CD4-positive, alpha-beta T cell treated with Interferon gamma for 1 hour (primary cell): ENCODE data around the gene FAM174C.

Experiments used
- DNase-seq: peaks from one replicate; pipeline ENCODE4 v3.0.0-alpha.2; 2020

The FAM174C gene

GRCh38 chr19:1274852-1275259 lies 474 bp upstream of the FAM174C start:
- DNase-seq, result no peak

- DNase-seq, result no peak
Observed at GRCh38 chr19:1275976-1276627, 772 bp downstream of the FAM174C start.

- peak; percentile 28 for DNase-seq
Observed at GRCh38 chr19:1276628-1277022, 1.3 kb downstream of the FAM174C start.

- no peak for DNase-seq
Observed at GRCh38 chr19:1277061-1277460, 1.7 kb downstream of the FAM174C start.

- DNase-seq, result no peak
Observed at GRCh38 chr19:1278074-1278473, 2.7 kb downstream of the FAM174C start.

- no peak for DNase-seq
Observed at GRCh38 chr19:1278713-1279660, 3.7 kb downstream of the FAM174C start.

- peak; percentile 79 for DNase-seq
Observed at GRCh38 chr19:1279782-1280341, 4.5 kb downstream of the FAM174C start.

- DNase-seq, result no peak
Observed at GRCh38 chr19:1280636-1281568, 5.6 kb downstream of the FAM174C start.

GRCh38 chr19:1281569-1282287 lies 6.4 kb downstream of the FAM174C start:
- no peak for DNase-seq

GRCh38 chr19:1282588-1283206 lies 7.4 kb downstream of the FAM174C start:
- no peak for DNase-seq

- no peak for DNase-seq
Observed at GRCh38 chr19:1283207-1283916, 8.0 kb downstream of the FAM174C start.

- DNase-seq, result no peak
Observed at GRCh38 chr19:1283917-1284292, 8.6 kb downstream of the FAM174C start.

GRCh38 chr19:1284293-1284978 lies 9.1 kb downstream of the FAM174C start:
- DNase-seq, result no peak

- DNase-seq, result no peak
Observed at GRCh38 chr19:1284979-1285736, 9.8 kb downstream of the FAM174C start.

GRCh38 chr19:1285737-1286360 lies 10.5 kb downstream of the FAM174C start, which contains the start of gene EFNA2:
Gene EFNA2 (plus strand): TSS chr19:1285873. CDS start chr19:1286169, 296 bp downstream.
- no peak for DNase-seq

GRCh38 chr19:1286487-1287353 lies 11.4 kb downstream of the FAM174C start:
- DNase-seq, result no peak

- DNase-seq, result no peak
Observed at GRCh38 chr19:1287354-1288225, 12.3 kb downstream of the FAM174C start.
